HepG2 (cell line): ENCODE measurements around the gene CPLX1. TPM values are rescaled to one million over a fixed set of nuclear protein-coding genes. Genes with fewer than 3 reads are reported as not detected.

Experiments used
- CREB3 ChIP-seq: sonication (generic); formaldehyde crosslinking; IDR thresholded peaks from 2 replicates; pipeline ENCODE4 v1.5.0; 2020; ENCODE audit warnings: missing genetic modification reagents
- ETV6 ChIP-seq: sonication (generic); formaldehyde crosslinking; conservative IDR thresholded peaks from 2 replicates; pipeline ENCODE4 v1.4.0; 2020; ENCODE audit warnings: missing genetic modification reagents
- HNF4G ChIP-seq, 2 experiments: sonication (generic) in 1 of 2; formaldehyde crosslinking in 1 of 2; IDR thresholded peaks; 2 replicates each; pipeline versions ENCODE4 v1.4.0 to v1.6.1; 2011 to 2020; ENCODE audit warnings: borderline replicate concordance in 2 of 2, low read depth in 2 of 2, mild to moderate bottlenecking in 2 of 2, low read length in 1 of 2, missing genetic modification reagents in 1 of 2, moderate library complexity in 1 of 2
- NCOA2 ChIP-seq: sonication (generic); formaldehyde crosslinking; IDR thresholded peaks from 2 replicates; pipeline ENCODE4 v1.8.0; 2022; ENCODE audit warnings: inconsistent platforms
- PPARG ChIP-seq: conservative IDR thresholded peaks from 2 replicates; pipeline ENCODE4 v1.6.1; 2016; ENCODE audit warnings: missing biosample characterization, missing genetic modification reagents
- SKI ChIP-seq: fragments of 450-650 bp; IDR thresholded peaks from one replicate; pipeline ENCODE4 v1.6.1; 2018; ENCODE audit warnings: mild to moderate bottlenecking; ENCODE audit not compliant: partially characterized antibody
- TEAD3 ChIP-seq: optimal IDR thresholded peaks from 2 replicates; pipeline ENCODE3; 2016; ENCODE audit warnings: borderline replicate concordance
- TEF ChIP-seq: sonication (generic); formaldehyde crosslinking; IDR thresholded peaks from 2 replicates; pipeline ENCODE4 v1.5.0; 2020; ENCODE audit warnings: missing genetic modification reagents
- YEATS2 ChIP-seq: sonication (generic); formaldehyde crosslinking; IDR thresholded peaks from 2 replicates; pipeline ENCODE4 v1.4.0; 2020; ENCODE audit warnings: missing genetic modification reagents, borderline replicate concordance
- ZNF10 ChIP-seq: sonication (generic); formaldehyde crosslinking; IDR thresholded peaks from 2 replicates; pipeline ENCODE4 v1.4.0; 2020; ENCODE audit warnings: mild to moderate bottlenecking, low read depth, missing genetic modification reagents, borderline replicate concordance
- ZNF121 ChIP-seq: sonication (generic); formaldehyde crosslinking; IDR thresholded peaks from 2 replicates; pipeline ENCODE4 v1.5.0; 2020; ENCODE audit warnings: mild to moderate bottlenecking, missing genetic modification reagents
- ZNF629 ChIP-seq: sonication (generic); formaldehyde crosslinking; conservative IDR thresholded peaks from 2 replicates; pipeline ENCODE4 v1.5.0; 2020; ENCODE audit warnings: missing genetic modification reagents
- polyA plus RNA-seq, 8 experiments: library from polyadenylated mRNA; depleted of rRNA in 3 of 8; stranded (reverse) in 7 of 8; unstranded in 1 of 8; fragments of >200 nt; fragmentation: Illumina TruSeq in 4 of 8; extraction: Trizol in 4 of 8; gene quantifications; 2 replicates each; pipeline versions ENCODE4 v1.2.1 to v1.2.3, GENCODE V29; 2011 to 2016; ENCODE audit warnings: low read depth in 4 of 8, missing spikeins in 1 of 8, mixed read lengths in 1 of 8; ENCODE audit not compliant: insufficient read depth in 1 of 8
- total RNA-seq, 5 experiments: library from RNA; depleted of rRNA; stranded (reverse); fragments of >200 nt; fragmentation: Illumina TruSeq; extraction: Trizol; gene quantifications; 2 replicates each; pipeline ENCODE4 v1.2.3, GENCODE V29; 2016; ENCODE audit warnings: low read depth in 1 of 5
- TF ChIP-seq, protein P1 (sequence below): sonication (generic); formaldehyde crosslinking; IDR thresholded peaks from 2 replicates; pipeline ENCODE4 v1.4.0; 2020; ENCODE audit warnings: missing genetic modification reagents
- TF ChIP-seq, protein P2 (sequence below): sonication (generic); formaldehyde crosslinking; IDR thresholded peaks from 2 replicates; pipeline ENCODE4 v1.4.0; 2020; ENCODE audit warnings: missing genetic modification reagents
- TF ChIP-seq, protein P3 (sequence below): sonication (generic); formaldehyde crosslinking; IDR thresholded peaks from 2 replicates; pipeline ENCODE4 v1.5.0; 2020; ENCODE audit warnings: mild to moderate bottlenecking, missing genetic modification reagents, borderline replicate concordance
- TF ChIP-seq, protein P4 (sequence below): sonication (generic); formaldehyde crosslinking; IDR thresholded peaks from 2 replicates; pipeline ENCODE4 v1.4.0; 2020; ENCODE audit warnings: low read depth, mild to moderate bottlenecking, missing genetic modification reagents

Gene CPLX1
- total and polyA plus RNA-seq, 2 of the 13 experiments (the other 11 are each of a cell fraction or from before 2014, with no cell fraction given), result 0.18 TPM

- TF ChIP-seq, protein P1, sequence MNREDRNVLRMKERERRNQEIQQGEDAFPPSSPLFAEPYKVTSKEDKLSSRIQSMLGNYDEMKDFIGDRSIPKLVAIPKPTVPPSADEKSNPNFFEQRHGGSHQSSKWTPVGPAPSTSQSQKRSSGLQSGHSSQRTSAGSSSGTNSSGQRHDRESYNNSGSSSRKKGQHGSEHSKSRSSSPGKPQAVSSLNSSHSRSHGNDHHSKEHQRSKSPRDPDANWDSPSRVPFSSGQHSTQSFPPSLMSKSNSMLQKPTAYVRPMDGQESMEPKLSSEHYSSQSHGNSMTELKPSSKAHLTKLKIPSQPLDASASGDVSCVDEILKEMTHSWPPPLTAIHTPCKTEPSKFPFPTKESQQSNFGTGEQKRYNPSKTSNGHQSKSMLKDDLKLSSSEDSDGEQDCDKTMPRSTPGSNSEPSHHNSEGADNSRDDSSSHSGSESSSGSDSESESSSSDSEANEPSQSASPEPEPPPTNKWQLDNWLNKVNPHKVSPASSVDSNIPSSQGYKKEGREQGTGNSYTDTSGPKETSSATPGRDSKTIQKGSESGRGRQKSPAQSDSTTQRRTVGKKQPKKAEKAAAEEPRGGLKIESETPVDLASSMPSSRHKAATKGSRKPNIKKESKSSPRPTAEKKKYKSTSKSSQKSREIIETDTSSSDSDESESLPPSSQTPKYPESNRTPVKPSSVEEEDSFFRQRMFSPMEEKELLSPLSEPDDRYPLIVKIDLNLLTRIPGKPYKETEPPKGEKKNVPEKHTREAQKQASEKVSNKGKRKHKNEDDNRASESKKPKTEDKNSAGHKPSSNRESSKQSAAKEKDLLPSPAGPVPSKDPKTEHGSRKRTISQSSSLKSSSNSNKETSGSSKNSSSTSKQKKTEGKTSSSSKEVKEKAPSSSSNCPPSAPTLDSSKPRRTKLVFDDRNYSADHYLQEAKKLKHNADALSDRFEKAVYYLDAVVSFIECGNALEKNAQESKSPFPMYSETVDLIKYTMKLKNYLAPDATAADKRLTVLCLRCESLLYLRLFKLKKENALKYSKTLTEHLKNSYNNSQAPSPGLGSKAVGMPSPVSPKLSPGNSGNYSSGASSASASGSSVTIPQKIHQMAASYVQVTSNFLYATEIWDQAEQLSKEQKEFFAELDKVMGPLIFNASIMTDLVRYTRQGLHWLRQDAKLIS (CRISPR knock-in tag), result 0 out of 2 replicates have a peak, but pooled peaks have one; percentile 36
- TF ChIP-seq TEAD3 (CRISPR knock-in tag) (peak; percentile 25), NCOA2 (CRISPR knock-in tag) (no peak), ZNF629 (CRISPR knock-in tag) (0 out of 2 replicates have a peak, but pooled peaks have one; percentile 42), ZNF10 (no peak), CREB3 (CRISPR knock-in tag) (no peak), HNF4G (IDR thresholded peaks at IDR 0.05; ENCODE audit: borderline replicate concordance, low read depth, low read length) (peak; percentile 28; the same call in 1 of the 2 replicates), HNF4G (CRISPR knock-in tag; IDR thresholded peaks at IDR 0.05; ENCODE audit: borderline replicate concordance, low read depth) (no peak), YEATS2 (no peak), ETV6 (CRISPR knock-in tag) (no peak), ZNF121 (CRISPR knock-in tag) (peak; percentile 95), SKI (peak; percentile 17), TEF (CRISPR knock-in tag) (no peak), PPARG (CRISPR knock-in tag) (peak; percentile 35; the same call in 1 of the 2 replicates)
- TF ChIP-seq, protein P2, sequence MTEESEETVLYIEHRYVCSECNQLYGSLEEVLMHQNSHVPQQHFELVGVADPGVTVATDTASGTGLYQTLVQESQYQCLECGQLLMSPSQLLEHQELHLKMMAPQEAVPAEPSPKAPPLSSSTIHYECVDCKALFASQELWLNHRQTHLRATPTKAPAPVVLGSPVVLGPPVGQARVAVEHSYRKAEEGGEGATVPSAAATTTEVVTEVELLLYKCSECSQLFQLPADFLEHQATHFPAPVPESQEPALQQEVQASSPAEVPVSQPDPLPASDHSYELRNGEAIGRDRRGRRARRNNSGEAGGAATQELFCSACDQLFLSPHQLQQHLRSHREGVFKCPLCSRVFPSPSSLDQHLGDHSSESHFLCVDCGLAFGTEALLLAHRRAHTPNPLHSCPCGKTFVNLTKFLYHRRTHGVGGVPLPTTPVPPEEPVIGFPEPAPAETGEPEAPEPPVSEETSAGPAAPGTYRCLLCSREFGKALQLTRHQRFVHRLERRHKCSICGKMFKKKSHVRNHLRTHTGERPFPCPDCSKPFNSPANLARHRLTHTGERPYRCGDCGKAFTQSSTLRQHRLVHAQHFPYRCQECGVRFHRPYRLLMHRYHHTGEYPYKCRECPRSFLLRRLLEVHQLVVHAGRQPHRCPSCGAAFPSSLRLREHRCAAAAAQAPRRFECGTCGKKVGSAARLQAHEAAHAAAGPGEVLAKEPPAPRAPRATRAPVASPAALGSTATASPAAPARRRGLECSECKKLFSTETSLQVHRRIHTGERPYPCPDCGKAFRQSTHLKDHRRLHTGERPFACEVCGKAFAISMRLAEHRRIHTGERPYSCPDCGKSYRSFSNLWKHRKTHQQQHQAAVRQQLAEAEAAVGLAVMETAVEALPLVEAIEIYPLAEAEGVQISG (CRISPR knock-in tag), result no peak
- TF ChIP-seq, protein P3, sequence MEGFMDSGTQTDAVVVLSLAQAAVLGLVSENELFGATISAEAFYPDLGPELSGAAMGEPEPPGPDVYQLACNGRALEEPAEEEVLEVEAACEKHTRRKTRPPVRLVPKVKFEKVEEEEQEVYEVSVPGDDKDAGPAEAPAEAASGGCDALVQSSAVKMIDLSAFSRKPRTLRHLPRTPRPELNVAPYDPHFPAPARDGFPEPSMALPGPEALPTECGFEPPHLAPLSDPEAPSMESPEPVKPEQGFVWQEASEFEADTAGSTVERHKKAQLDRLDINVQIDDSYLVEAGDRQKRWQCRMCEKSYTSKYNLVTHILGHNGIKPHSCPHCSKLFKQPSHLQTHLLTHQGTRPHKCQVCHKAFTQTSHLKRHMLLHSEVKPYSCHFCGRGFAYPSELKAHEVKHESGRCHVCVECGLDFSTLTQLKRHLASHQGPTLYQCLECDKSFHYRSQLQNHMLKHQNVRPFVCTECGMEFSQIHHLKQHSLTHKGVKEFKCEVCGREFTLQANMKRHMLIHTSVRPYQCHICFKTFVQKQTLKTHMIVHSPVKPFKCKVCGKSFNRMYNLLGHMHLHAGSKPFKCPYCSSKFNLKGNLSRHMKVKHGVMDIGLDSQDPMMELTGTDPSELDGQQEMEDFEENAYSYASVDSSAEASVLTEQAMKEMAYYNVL (CRISPR knock-in tag), result peak; percentile 51; the same call in 1 of the 2 replicates
- TF ChIP-seq, protein P4, sequence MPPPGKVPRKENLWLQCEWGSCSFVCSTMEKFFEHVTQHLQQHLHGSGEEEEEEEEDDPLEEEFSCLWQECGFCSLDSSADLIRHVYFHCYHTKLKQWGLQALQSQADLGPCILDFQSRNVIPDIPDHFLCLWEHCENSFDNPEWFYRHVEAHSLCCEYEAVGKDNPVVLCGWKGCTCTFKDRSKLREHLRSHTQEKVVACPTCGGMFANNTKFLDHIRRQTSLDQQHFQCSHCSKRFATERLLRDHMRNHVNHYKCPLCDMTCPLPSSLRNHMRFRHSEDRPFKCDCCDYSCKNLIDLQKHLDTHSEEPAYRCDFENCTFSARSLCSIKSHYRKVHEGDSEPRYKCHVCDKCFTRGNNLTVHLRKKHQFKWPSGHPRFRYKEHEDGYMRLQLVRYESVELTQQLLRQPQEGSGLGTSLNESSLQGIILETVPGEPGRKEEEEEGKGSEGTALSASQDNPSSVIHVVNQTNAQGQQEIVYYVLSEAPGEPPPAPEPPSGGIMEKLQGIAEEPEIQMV, result no peak
These were observed 48.2 kb downstream of the CPLX1 start (continued) for GRCh38 chr4:777520-778262.
